ENCODE results near the gene SMURF2. TPM values are rescaled to one million over a fixed set of nuclear protein-coding genes. Genes with fewer than 3 reads are reported as not detected.

Gene SMURF2
- total RNA-seq, 1 experiment from 2014 or later = 127 TPM

GRCh38 chr17:64519601-64520000, 142.5 kb downstream of the SMURF2 start:
- DNase-seq (ENCODE audit: low read depth, low spot score) (no peak), ATAC-seq (no peak)
- Histone ChIP-seq H3K27ac (ENCODE audit: low read depth, low read length) (no peak overlapping the region), H3K4me1 (ENCODE audit: control insufficient read depth in 1 of 2, insufficient read depth in 2 of 2, low read length in 2 of 2) (no peaks in the 10 kb centered on the region), H3K36me3 (ENCODE audit: control insufficient read depth in 1 of 2, insufficient read depth in 2 of 2, low read length in 2 of 2) (peaks cover 73 to 78% of the 10 kb centered on the region in 2 experiments; a peak in 3 of 4 replicates), H3K9me2 (ENCODE audit: insufficient read depth) (no peaks in the 10 kb centered on the region), H3K4me3 (replicated peaks in 1 of 2; ENCODE audit: low read depth in 1 of 2, low read length in 2 of 2) (no peak overlapping the region), H3K9ac (ENCODE audit: low read length) (no peak overlapping the region), H3K27me3 (ENCODE audit: insufficient read depth, low read length) (no peaks in the 10 kb centered on the region), H3K79me2 (ENCODE audit: insufficient read depth, low read length) (peaks cover 71% of the 10 kb centered on the region), H2AFZ (ENCODE audit: low read depth, low read length, poor library complexity, severe bottlenecking) (no peak overlapping the region), H4K20me1 (ENCODE audit: insufficient read depth) (no peaks in the 10 kb centered on the region), H3K4me2 (ENCODE audit: low read length) (no peak overlapping the region), H3K9me3 (ENCODE audit: control insufficient read depth in 1 of 2, insufficient read depth in 1 of 2, low read depth in 1 of 2, low read length in 2 of 2) (no peaks in the 10 kb centered on the region)
- no TSS peak for BruUV-seq (replicated peaks)
- ChIA-PET RAD21 (ENCODE audit: low non-redundant PET in 1 of 2, low total read pairs in 2 of 2, uncharacterized antibody in 2 of 2, unreplicated experiment in 2 of 2) (no interaction called here), POLR2A (interaction anchor here (1.2 kb wide), 1 partner anchor 13 kb away, joined by 3 read pairs; the partner anchor contains the start of gene CEP95), CTCF (interaction anchor here (0.9 kb wide), 1 partner anchor 14 kb away, joined by 3 read pairs; no protein-coding TSS in a partner anchor)
- intact Hi-C loops (cut with micrococcal nuclease) = loop anchor here (5.0 kb wide), 1 partner anchor 33 kb away; no protein-coding TSS in a partner anchor
- TF ChIP-seq FOSL1 (IDR thresholded peaks at IDR 0.05; ENCODE audit: low read depth) = no peak
- no peak for TF ChIP-seq MAX (IDR thresholded peaks at IDR 0.05)
- no peak for TF ChIP-seq POLR2A (IDR thresholded peaks at IDR 0.05; ENCODE audit: borderline replicate concordance, extremely low read depth, insufficient read depth, insufficient read length)
- no peak for TF ChIP-seq ZFX (IDR thresholded peaks at IDR 0.05)
- no peak for TF ChIP-seq ELF1 (IDR thresholded peaks at IDR 0.05; ENCODE audit: borderline replicate concordance, low read depth)
- no peak for TF ChIP-seq ZNF274 (IDR thresholded peaks at IDR 0.05; ENCODE audit: low read depth, low read length)
- TF ChIP-seq CBX3 (IDR thresholded peaks at IDR 0.05; ENCODE audit: low read depth) = no peak
- TF ChIP-seq RAD21 (IDR thresholded peaks at IDR 0.05; ENCODE audit: low read depth) = no peak

- no peaks in the 10 kb centered on the region for H3K9me2 ChIP-seq (ENCODE audit: insufficient read depth)
- H3K4me2 ChIP-seq (ENCODE audit: low read length) = no peak overlapping the region
- intact Hi-C loops (cut with micrococcal nuclease) = loop anchor here (5.0 kb wide), 1 partner anchor 36 kb away; no protein-coding TSS in a partner anchor
- H3K4me3 ChIP-seq (replicated peaks in 1 of 2; ENCODE audit: low read depth in 1 of 2, low read length in 2 of 2) = no peak overlapping the region
- no peaks in the 10 kb centered on the region for H3K4me1 ChIP-seq (ENCODE audit: control insufficient read depth in 1 of 2, insufficient read depth in 2 of 2, low read length in 2 of 2)
- 0 out of 2 replicates have a peak, but pooled peaks cover 7% of the 10 kb centered on the region for H4K20me1 ChIP-seq (ENCODE audit: insufficient read depth)
- no peaks in the 10 kb centered on the region for H3K9me3 ChIP-seq (ENCODE audit: control insufficient read depth in 1 of 2, insufficient read depth in 1 of 2, low read depth in 1 of 2, low read length in 2 of 2)
- H3K36me3 ChIP-seq (ENCODE audit: control insufficient read depth in 1 of 2, insufficient read depth in 2 of 2, low read length in 2 of 2) = peaks cover 70 to 77% of the 10 kb centered on the region in 2 experiments
- no peaks in the 10 kb centered on the region for H3K27me3 ChIP-seq (ENCODE audit: insufficient read depth, low read length)
- no TSS peak for BruUV-seq (replicated peaks)
- no peak; the same call in 1 of the 2 replicates for ATAC-seq
- no peak overlapping the region for H2AFZ ChIP-seq (ENCODE audit: low read depth, low read length, poor library complexity, severe bottlenecking)
- RAD21 ChIA-PET (ENCODE audit: low non-redundant PET in 1 of 2, low total read pairs in 2 of 2, uncharacterized antibody in 2 of 2, unreplicated experiment in 2 of 2) = no interaction called here
- DNase-seq (ENCODE audit: low read depth, low spot score) = no peak
- peaks cover 89% of the 10 kb centered on the region for H3K79me2 ChIP-seq (ENCODE audit: insufficient read depth, low read length)
- no peak overlapping the region for H3K9ac ChIP-seq (ENCODE audit: low read length)
- POLR2A ChIA-PET = interaction anchor here (2.9 kb wide), 1 partner anchor 10 kb away, joined by 16 read pairs; the partner anchor contains the start of genes CEP95 and DDX5
- no peak overlapping the region for H3K27ac ChIP-seq (ENCODE audit: low read depth, low read length)
- CTCF ChIA-PET = interaction anchor here (1.4 kb wide), 1 partner anchor 13 kb away, joined by 3 read pairs; no protein-coding TSS in a partner anchor
- TF ChIP-seq CBX3 (IDR thresholded peaks at IDR 0.05; ENCODE audit: low read depth) = no peak
- no peak for TF ChIP-seq ZFX (IDR thresholded peaks at IDR 0.05)
- no peak for TF ChIP-seq JUND (IDR thresholded peaks at IDR 0.05)
- TF ChIP-seq FOSL1 (IDR thresholded peaks at IDR 0.05; ENCODE audit: low read depth) = no peak
- TF ChIP-seq POLR2AphosphoS5 (IDR thresholded peaks at IDR 0.05; ENCODE audit: low read depth, low read length) = no peak
- no peak for TF ChIP-seq REST (IDR thresholded peaks at IDR 0.05; ENCODE audit: low read depth)
- TF ChIP-seq MAX (IDR thresholded peaks at IDR 0.05) = no peak
- no peak for TF ChIP-seq ATF3 (IDR thresholded peaks at IDR 0.05)
- no peak for TF ChIP-seq ZBTB33 (IDR thresholded peaks at IDR 0.05; ENCODE audit: extremely low read depth, insufficient replicate concordance, low read length)
- TF ChIP-seq EZH2 (IDR thresholded peaks at IDR 0.05) = no peak
- no peak for TF ChIP-seq SRF (IDR thresholded peaks at IDR 0.05; ENCODE audit: low read depth)
These were observed 146.3 kb downstream of the SMURF2 start for GRCh38 chr17:64515829-64516228.

Data from HCT116 (cell line).